CD4-positive, CD25-positive, alpha-beta regulatory T cell (primary cell): ENCODE data around the gene RFX4. TPM values are rescaled to one million over a fixed set of nuclear protein-coding genes. Genes with fewer than 3 reads are reported as not detected.

ENCODE experiments used
- ATAC-seq, 2 donors: fragments of 150-1000 bp; cut with Tn5 transposase; one replicate each; pipeline ENCODE4 v1.10.0; 2021; ENCODE audit warnings: low read depth in 2 of 2, moderate number of reproducible peaks in 2 of 2, moderate library complexity in 1 of 2
- DNase-seq, 3 donors: peaks; one replicate each; pipeline versions ENCODE4 v3.0.0 to v3.0.0-alpha.2; 2012 to 2022; ENCODE audit warnings: mixed read lengths in 1 of 3
- H3K27ac ChIP-seq: one replicate; pipeline ENCODE4 v1.7.0; 2013; ENCODE audit warnings: mild to moderate bottlenecking, low read length; ENCODE audit not compliant: insufficient read depth, poor library complexity, severe bottlenecking
- H3K27me3 ChIP-seq: one replicate; pipeline ENCODE4 v1.7.0; 2013; ENCODE audit warnings: low read length; ENCODE audit not compliant: control insufficient read depth, insufficient read depth
- H3K36me3 ChIP-seq: one replicate; pipeline ENCODE4 v1.7.0; 2013; ENCODE audit warnings: mild to moderate bottlenecking, low read length, moderate library complexity; ENCODE audit not compliant: control insufficient read depth, insufficient read depth
- H3K4me1 ChIP-seq: 2 replicates; pipeline ENCODE4 v1.7.0; 2013; ENCODE audit warnings: mild to moderate bottlenecking, low read length; ENCODE audit not compliant: insufficient read depth, control insufficient read depth, poor library complexity, severe bottlenecking
- H3K4me3 ChIP-seq: one replicate; pipeline ENCODE4 v1.7.0; 2013; ENCODE audit warnings: low read depth, mild to moderate bottlenecking, low read length, moderate library complexity
- H3K9me3 ChIP-seq, 2 experiments: 1 replicate in 1 of 2; 2 replicates in 1 of 2; pipeline ENCODE4 v1.7.0; 2013; ENCODE audit warnings: low read length in 2 of 2, mild to moderate bottlenecking in 1 of 2, moderate library complexity in 1 of 2; ENCODE audit not compliant: control insufficient read depth in 2 of 2
- H3K27ac Mint-ChIP-seq, 3 donors: one replicate each; pipeline ENCODE4 v1.8.0; 2020 to 2022; ENCODE audit warnings: mild to moderate bottlenecking in 3 of 3, mixed read lengths in 3 of 3, moderate library complexity in 2 of 3
- H3K27me3 Mint-ChIP-seq: one replicate; pipeline ENCODE4 v1.8.0; 2022; ENCODE audit warnings: mild to moderate bottlenecking, mixed read lengths
- H3K36me3 Mint-ChIP-seq: one replicate; pipeline ENCODE4 v1.8.0; 2020; ENCODE audit warnings: mixed read lengths
- H3K4me1 Mint-ChIP-seq, 4 donors: one replicate each; pipeline ENCODE4 v1.8.0; 2020 to 2022; ENCODE audit warnings: mixed read lengths in 4 of 4, mild to moderate bottlenecking in 1 of 4
- H3K4me3 Mint-ChIP-seq, 4 donors: one replicate each; pipeline ENCODE4 v1.8.0; 2020 to 2022; ENCODE audit warnings: mild to moderate bottlenecking in 4 of 4, mixed read lengths in 4 of 4, moderate library complexity in 3 of 4
- H3K9me3 Mint-ChIP-seq, 7 donors: one replicate each; pipeline ENCODE4 v1.8.0; 2020 to 2022; ENCODE audit warnings: mixed read lengths in 7 of 7, mild to moderate bottlenecking in 3 of 7, moderate library complexity in 2 of 7
- polyA plus RNA-seq, 4 donors: library from polyadenylated mRNA; unstranded; fragments of 300-500 nt; fragmentation: Illumina TruSeq; gene quantifications; one replicate each; pipeline ENCODE4 v1.2.3, GENCODE V29; 2021
- total RNA-seq: library from RNA; stranded (reverse); gene quantifications from one replicate; pipeline ENCODE4 v1.2.3, GENCODE V29; 2022

RFX4 gene
- total and polyA plus RNA-seq, 5 donors from 2014 or later: not detected

GRCh38 chr12:106773286-106774004 is 190.6 kb downstream of the RFX4 start:
- Mint-ChIP-seq H3K4me1 (peaks cover 29 to 42% (median 34%) of the 10 kb centered on the region in 4 donors), H3K27ac (peak overlapping the region; percentile 43 to 99 (median 96)), H3K9me3 (no peaks in the 10 kb centered on the region), H3K36me3 (no peaks in the 10 kb centered on the region), H3K27me3 (no peaks in the 10 kb centered on the region), H3K4me3 (peak overlapping the region; percentile 94 to 99 (median 96))
- H3K9me3 ChIP-seq: no peaks in the 10 kb centered on the region
- no peaks in the 10 kb centered on the region for H3K27me3 ChIP-seq
- peak overlapping the region; percentile 85 for H3K4me3 ChIP-seq
- peak overlapping the region; percentile 81 for H3K27ac ChIP-seq
- no peaks in the 10 kb centered on the region for H3K36me3 ChIP-seq
- peaks cover 25% of the 10 kb centered on the region for H3K4me1 ChIP-seq
- ATAC-seq (no peak), DNase-seq (peak in 1 of 3 donors; percentile 3)

GRCh38 chr12:106774005-106774807 is 191.4 kb downstream of the RFX4 start, which contains the start of gene RIC8B:
RIC8B (plus strand) TSS chr12:106774682; CDS start chr12:106774746, 64 bp downstream.
- DNase-seq (peak; percentile 66 to 92 (median 74)), ATAC-seq (peak; percentile 91)
- H3K27ac Mint-ChIP-seq: peak within 1 kb of the TSS; percentile 96 to 99 (median 98)
- peaks cover 25% of the 10 kb centered on the region for H3K4me1 ChIP-seq
- H3K4me3 ChIP-seq: peak within 1 kb of the TSS; percentile 90
- H3K27ac ChIP-seq: peak within 1 kb of the TSS; percentile 81
- no peaks in the 10 kb centered on the region for H3K36me3 Mint-ChIP-seq
- H3K27me3 ChIP-seq: no peaks in the 10 kb centered on the region
- no peaks in the 10 kb centered on the region for H3K9me3 ChIP-seq
- H3K36me3 ChIP-seq: no peaks in the 10 kb centered on the region
- H3K4me3 Mint-ChIP-seq: peak within 1 kb of the TSS; percentile 94 to 99 (median 96)
- H3K27me3 Mint-ChIP-seq: no peaks in the 10 kb centered on the region
- no peaks in the 10 kb centered on the region for H3K9me3 Mint-ChIP-seq
- H3K4me1 Mint-ChIP-seq: peaks cover 29 to 44% (median 34%) of the 10 kb centered on the region in 4 donors

GRCh38 chr12:106774808-106775524 is 192.2 kb downstream of the RFX4 start:
- Histone ChIP-seq H3K4me1 (peaks cover 25% of the 10 kb centered on the region), H3K4me3 (peak overlapping the region; percentile 90), H3K9me3 (no peaks in the 10 kb centered on the region), H3K36me3 (no peaks in the 10 kb centered on the region), H3K27me3 (no peaks in the 10 kb centered on the region), H3K27ac (peak overlapping the region; percentile 81)
- Mint-ChIP-seq H3K4me3 (peak overlapping the region; percentile 94 to 99 (median 96)), H3K9me3 (no peaks in the 10 kb centered on the region), H3K36me3 (peaks cover 2% of the 10 kb centered on the region), H3K27ac (peak overlapping the region; percentile 96 to 99 (median 98)), H3K27me3 (no peaks in the 10 kb centered on the region), H3K4me1 (peaks cover 31 to 48% (median 35%) of the 10 kb centered on the region in 4 donors)
- ATAC-seq (peak in 1 of 2 donors; percentile 2), DNase-seq (peak in 2 of 3 donors; percentile 17 to 39)

GRCh38 chr12:106776897-106777296 is 194.1 kb downstream of the RFX4 start:
- DNase-seq (no peak), ATAC-seq (no peak)
- H3K4me3 Mint-ChIP-seq: peak overlapping the region in 1 of 4 donors; percentile 94
- H3K9me3 ChIP-seq: no peaks in the 10 kb centered on the region
- peaks cover 25% of the 10 kb centered on the region for H3K4me1 ChIP-seq
- H3K4me1 Mint-ChIP-seq: peaks cover 34 to 56% (median 45%) of the 10 kb centered on the region in 4 donors
- no peaks in the 10 kb centered on the region for H3K27me3 ChIP-seq
- H3K27ac ChIP-seq: no peak overlapping the region
- no peaks in the 10 kb centered on the region for H3K9me3 Mint-ChIP-seq
- no peak overlapping the region for H3K27ac Mint-ChIP-seq
- peaks cover 9% of the 10 kb centered on the region for H3K36me3 Mint-ChIP-seq
- H3K27me3 Mint-ChIP-seq: no peaks in the 10 kb centered on the region
- no peaks in the 10 kb centered on the region for H3K36me3 ChIP-seq
- no peak overlapping the region for H3K4me3 ChIP-seq

- Mint-ChIP-seq H3K27me3 (no peaks in the 10 kb centered on the region), H3K36me3 (peaks cover 31% of the 10 kb centered on the region), H3K27ac (no peak overlapping the region), H3K4me1 (peaks cover 51 to 57% (median 53%) of the 10 kb centered on the region in 4 donors), H3K4me3 (no peak overlapping the region), H3K9me3 (no peaks in the 10 kb centered on the region)
- DNase-seq: no peak
- Histone ChIP-seq H3K27me3 (no peaks in the 10 kb centered on the region), H3K36me3 (peaks cover 14% of the 10 kb centered on the region), H3K4me3 (no peak overlapping the region), H3K27ac (no peak overlapping the region), H3K9me3 (no peaks in the 10 kb centered on the region), H3K4me1 (peaks cover 10% of the 10 kb centered on the region)
- no peak for ATAC-seq
Measured at GRCh38 chr12:106780010-106780631, 197.3 kb downstream of the RFX4 start.

- H3K27ac Mint-ChIP-seq: no peak overlapping the region
Measured at GRCh38 chr12:106782619-106783018, 199.8 kb downstream of the RFX4 start.

GRCh38 chr12:106783515-106783914 is 200.7 kb downstream of the RFX4 start:
- peak overlapping the region in 1 of 4 donors; percentile 34 for H3K4me3 Mint-ChIP-seq

More at GRCh38 chr12:106782619-106783018, 199.8 kb downstream of the RFX4 start:
- H3K36me3 Mint-ChIP-seq: peaks cover 42% of the 10 kb centered on the region
- Histone ChIP-seq H3K27me3 (no peaks in the 10 kb centered on the region), H3K36me3 (peaks cover 19% of the 10 kb centered on the region), H3K4me3 (no peak overlapping the region), H3K27ac (no peak overlapping the region), H3K4me1 (no peaks in the 10 kb centered on the region), H3K9me3 (no peaks in the 10 kb centered on the region)
- ATAC-seq: no peak
- no peaks in the 10 kb centered on the region for H3K9me3 Mint-ChIP-seq
- H3K27me3 Mint-ChIP-seq: no peaks in the 10 kb centered on the region
- H3K4me3 Mint-ChIP-seq: peak overlapping the region in 1 of 4 donors; percentile 34
- H3K4me1 Mint-ChIP-seq: peaks cover 32 to 38% (median 36%) of the 10 kb centered on the region in 4 donors
- DNase-seq: no peak

More at GRCh38 chr12:106783515-106783914, 200.7 kb downstream of the RFX4 start:
- H3K9me3 ChIP-seq: no peaks in the 10 kb centered on the region
- H3K27ac ChIP-seq: no peak overlapping the region
- peaks cover 26 to 30% (median 28%) of the 10 kb centered on the region in 4 donors for H3K4me1 Mint-ChIP-seq
- no peaks in the 10 kb centered on the region for H3K4me1 ChIP-seq
- H3K9me3 Mint-ChIP-seq: no peaks in the 10 kb centered on the region
- H3K27me3 ChIP-seq: no peaks in the 10 kb centered on the region
- peaks cover 48% of the 10 kb centered on the region for H3K36me3 Mint-ChIP-seq
- no peak overlapping the region for H3K4me3 ChIP-seq
- DNase-seq (no peak), ATAC-seq (no peak)
- H3K27ac Mint-ChIP-seq: no peak overlapping the region
- no peaks in the 10 kb centered on the region for H3K27me3 Mint-ChIP-seq
- H3K36me3 ChIP-seq: peaks cover 19% of the 10 kb centered on the region
